GM12873 (cell line): ENCODE results near the gene PLCL1.
A peak's percentile ranks its signal among the peaks of the same experiment; 100 is the strongest.

Source experiments
- CTCF ChIP-seq: IDR thresholded peaks from 2 replicates; pipeline ENCODE4 v1.5.1; 2012; ENCODE audit warnings: low read depth, mild to moderate bottlenecking, moderate library complexity, low read length, control low read depth; ENCODE audit not compliant: insufficient read depth; ENCODE audit errors: missing control alignments

The PLCL1 gene

DNA sequence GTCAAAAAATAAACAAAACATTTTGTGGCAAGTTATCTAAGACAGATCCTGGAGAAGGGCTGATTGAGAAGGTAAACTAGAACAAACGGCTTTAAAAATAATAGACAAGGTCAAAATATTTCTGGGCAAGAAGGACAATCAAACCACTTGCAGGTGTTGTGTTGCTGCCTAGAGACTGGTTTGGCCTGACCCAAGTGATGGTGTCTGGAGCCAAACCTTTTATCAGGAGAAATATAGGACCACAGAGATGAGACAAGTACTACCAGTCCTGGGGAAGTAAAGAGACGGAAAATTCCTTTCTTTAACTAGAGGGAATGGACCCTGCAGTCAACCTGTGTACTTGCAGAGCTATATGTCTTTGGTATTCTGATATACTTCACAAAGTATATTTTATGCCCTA, 44.2 kb downstream of the PLCL1 start:
- no peak for TF ChIP-seq CTCF

DNA sequence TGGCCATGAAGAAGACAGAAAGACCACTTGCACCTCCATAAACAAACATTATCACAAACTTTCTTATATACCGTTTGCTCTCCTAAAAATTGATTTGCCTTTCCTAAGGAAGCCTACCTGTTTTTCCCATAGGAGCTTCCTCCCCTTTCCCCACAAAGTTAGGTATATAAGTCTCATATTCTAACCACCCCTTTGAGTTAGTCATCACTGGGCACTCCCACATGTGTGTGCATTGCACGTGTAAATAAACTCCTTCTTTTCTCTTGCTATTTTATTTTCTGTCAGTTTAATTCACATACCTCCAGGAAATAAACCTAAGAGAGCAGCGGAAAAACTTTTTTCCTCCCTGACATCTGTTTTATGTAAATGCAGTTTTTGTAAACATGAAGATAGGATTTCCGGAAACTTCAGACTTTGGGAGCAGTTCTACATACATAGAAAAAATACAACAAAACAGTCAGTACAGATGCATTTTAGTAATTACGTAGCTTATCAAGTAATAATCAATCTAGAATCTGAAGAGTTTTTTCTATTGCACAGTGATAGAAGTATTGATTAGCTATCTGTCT, 46.6 kb downstream of the PLCL1 start:
- TF ChIP-seq CTCF, result no peak

GRCh38 chr2:197851451-197851850, 47.1 kb downstream of the PLCL1 start:
- TF ChIP-seq CTCF, result peak; percentile 38

- TF ChIP-seq CTCF, result no peak
These were observed 47.7 kb downstream of the PLCL1 start for GRCh38 chr2:197852108-197852507.

GRCh38 chr2:197853549-197853948, 49.2 kb downstream of the PLCL1 start:
- TF ChIP-seq CTCF, result no peak

GRCh38 chr2:197857476-197858107, 53.2 kb downstream of the PLCL1 start:
- no peak for TF ChIP-seq CTCF

GRCh38 chr2:197858607-197859140, 54.3 kb downstream of the PLCL1 start:
- TF ChIP-seq CTCF, result no peak
